GM18511 (cell line): ENCODE results near the gene TNS3.
"Not testable (repeated sequence)": the region's sequence is repeated elsewhere in the genome, so short reads cannot be mapped to it uniquely, and the experiment has no call there.

ENCODE experiments used
- ATAC-seq: cut with Tn5 transposase; IDR thresholded peaks from one replicate; pipeline ENCODE4 v1.9.1; 2021; ENCODE audit warnings: mild to moderate bottlenecking, moderate library complexity; ENCODE audit not compliant: unreplicated experiment

Gene TNS3

GRCh38 chr7:47581804-47582763 is at the start of gene TNS3:
TSS of gene TNS3 (minus strand) at chr7:47582111. CDS start at chr7:47439636, 142,475 bp downstream.
- no peak for ATAC-seq

GRCh38 chr7:47631711-47632110 is 49.8 kb upstream of the TNS3 start:
- no peak for ATAC-seq

- peak; percentile 89 for ATAC-seq
Observed at GRCh38 chr7:47627580-47628283, 45.8 kb upstream of the TNS3 start.

- no peak for ATAC-seq
Observed at GRCh38 chr7:47625861-47626715, 44.2 kb upstream of the TNS3 start.

- no peak for ATAC-seq
Observed at GRCh38 chr7:47624689-47625088, 42.8 kb upstream of the TNS3 start.

DNA sequence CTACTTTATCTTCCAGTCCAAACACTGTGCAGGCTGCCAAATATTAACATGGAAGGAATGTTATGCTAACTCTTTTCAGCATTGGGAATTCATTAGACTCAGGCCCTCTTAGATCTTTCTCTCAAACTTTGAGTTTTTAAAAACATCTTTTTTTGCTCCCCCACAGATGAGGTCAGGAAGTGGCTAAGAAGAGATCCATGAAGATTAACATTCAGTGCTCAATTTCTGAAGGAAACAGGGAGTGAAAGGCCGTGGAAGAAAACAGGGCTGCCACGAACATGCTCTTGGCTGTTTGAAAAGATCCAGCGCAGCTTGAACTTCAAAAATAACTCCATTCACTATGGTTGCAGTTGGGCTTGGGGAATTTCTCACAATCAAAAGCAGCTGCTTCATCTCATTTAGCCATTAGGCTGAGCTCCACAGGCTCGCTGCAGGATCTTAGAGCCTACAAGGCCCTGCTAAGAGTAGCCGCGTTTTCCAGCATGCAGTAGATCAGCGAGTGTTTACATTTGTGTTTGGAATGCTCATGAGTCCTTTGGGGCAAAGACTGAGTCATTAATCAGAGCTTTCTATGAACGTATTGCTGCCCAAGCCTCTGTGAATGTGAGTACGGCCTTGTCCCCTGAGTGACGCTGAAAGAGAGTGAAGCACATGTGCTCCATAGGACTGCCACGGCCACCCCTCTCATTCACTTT is 41.2 kb upstream of the TNS3 start:
- no peak for ATAC-seq

DNA sequence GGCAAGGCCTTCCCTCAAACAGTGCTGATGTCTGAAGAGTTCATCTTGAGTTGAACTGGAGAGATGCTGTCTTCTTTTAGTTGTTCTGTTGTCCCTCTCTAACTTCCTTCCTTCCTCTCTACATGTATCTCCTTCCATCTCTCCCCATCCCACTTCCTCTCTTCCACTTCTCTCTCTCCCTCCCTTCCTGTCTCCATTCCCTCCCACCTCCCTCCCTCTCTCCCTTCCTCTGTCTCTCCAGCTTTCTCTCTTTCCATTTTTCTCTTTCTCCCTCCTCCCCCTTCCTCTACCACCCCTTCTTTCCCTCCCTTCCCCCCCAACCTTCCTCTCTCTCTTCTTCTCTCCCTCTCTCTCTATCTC is 40.7 kb upstream of the TNS3 start:
- ATAC-seq, result no peak

GRCh38 chr7:47621979-47622561 is 40.2 kb upstream of the TNS3 start:
- ATAC-seq, result no peak

- ATAC-seq, result no peak
Observed at GRCh38 chr7:47621347-47621746, 39.4 kb upstream of the TNS3 start.

GRCh38 chr7:47619806-47620205 is 37.9 kb upstream of the TNS3 start:
- no peak for ATAC-seq

GRCh38 chr7:47617131-47617530 is 35.2 kb upstream of the TNS3 start:
- ATAC-seq, result no peak

GRCh38 chr7:47614450-47614849 is 32.5 kb upstream of the TNS3 start:
- no peak for ATAC-seq

DNA sequence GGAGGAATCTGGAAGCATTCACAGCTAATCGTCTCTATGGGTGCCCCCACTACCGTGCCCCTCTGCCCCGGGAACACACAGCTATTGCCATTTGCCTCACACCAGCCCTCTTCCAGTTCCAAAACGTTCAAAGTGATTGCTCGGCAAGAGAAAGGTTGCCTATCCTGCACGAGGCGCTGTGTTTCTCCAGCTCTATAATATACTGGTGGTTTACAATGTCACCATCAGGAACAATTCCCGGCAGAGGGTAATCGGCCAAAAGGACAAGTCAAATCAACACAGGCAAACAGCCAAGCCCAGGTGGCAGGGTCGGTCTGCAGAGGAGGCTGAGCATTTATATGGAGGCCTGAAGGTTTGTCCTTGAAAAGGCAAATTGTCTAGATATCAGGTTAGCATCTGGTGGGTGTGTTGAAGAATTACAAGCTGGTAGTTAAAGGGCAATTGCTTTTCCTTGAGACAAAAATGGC is 29.2 kb upstream of the TNS3 start:
- no peak for ATAC-seq

- ATAC-seq, result no peak
Observed at GRCh38 chr7:47610506-47611044, 28.7 kb upstream of the TNS3 start.

- ATAC-seq, result no peak
Observed at GRCh38 chr7:47609803-47610452, 28.0 kb upstream of the TNS3 start.

GRCh38 chr7:47606593-47607046 is 24.7 kb upstream of the TNS3 start:
- ATAC-seq, result not testable (repeated sequence)

- no peak for ATAC-seq
Observed at GRCh38 chr7:47605816-47606575, 24.1 kb upstream of the TNS3 start.

DNA sequence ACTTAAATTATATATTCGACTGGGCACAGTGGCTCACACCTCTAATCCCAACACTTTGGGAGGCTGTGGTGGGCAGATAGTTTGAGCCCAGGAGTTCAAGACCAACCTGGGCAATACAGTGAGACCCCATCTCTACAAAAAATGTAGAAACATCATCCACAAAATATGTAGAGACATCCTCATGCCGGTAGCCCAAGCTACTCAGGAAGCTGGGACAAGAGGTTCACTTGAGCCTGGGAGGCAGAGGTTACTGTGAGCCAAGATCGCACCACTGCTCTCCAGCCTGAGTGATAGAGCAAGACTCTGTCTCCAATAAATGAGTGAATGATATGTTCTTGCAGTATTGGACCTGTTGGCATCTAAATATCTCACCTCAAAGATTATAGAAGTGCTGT is 22.6 kb upstream of the TNS3 start:
- ATAC-seq, result no peak
